ENCODE data around the gene CATSPERZ.
"Not testable (repeated sequence)": the region's sequence is repeated elsewhere in the genome, so short reads cannot be mapped to it uniquely, and the experiment has no call there.

Gene CATSPERZ

DNA sequence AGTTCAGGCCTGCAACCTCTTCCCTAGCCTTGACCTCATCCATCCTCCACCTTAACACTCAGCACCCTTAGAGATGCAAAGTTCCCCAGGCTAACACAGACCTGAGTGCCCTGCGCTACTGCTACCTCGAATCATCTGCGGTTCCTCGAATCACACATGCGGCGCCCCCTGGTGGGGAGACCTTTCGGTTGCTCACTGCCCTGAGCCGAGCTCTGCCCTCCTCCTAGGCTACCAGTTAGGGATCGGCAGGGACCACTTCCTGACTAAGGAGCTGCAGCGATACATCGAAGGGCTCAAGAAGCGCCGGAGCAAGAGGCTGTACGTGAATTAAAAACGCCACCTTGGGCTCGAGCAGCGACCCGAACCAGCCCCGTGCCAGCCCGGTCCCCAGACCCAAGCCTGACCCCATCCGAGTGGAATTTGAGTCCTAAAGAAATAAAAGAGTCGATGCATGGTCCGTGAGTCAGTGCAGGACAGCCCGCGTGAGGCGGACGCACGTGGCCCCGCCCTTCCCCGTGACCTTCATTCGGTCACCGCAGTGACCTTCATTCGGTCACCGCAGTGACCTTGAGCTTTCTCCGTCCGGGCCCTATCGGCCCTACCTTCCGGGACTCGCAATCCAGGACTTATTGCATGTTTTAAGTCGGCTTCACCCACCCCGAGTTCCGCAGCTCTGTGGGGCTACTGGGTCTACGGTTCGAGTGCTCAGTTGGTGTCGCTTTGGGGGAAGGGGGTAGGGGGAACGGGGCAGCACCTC, 4.3 kb downstream of the CATSPERZ start:
- DNase-seq (ENCODE audit: low spot score) = peak; percentile 86

DNA sequence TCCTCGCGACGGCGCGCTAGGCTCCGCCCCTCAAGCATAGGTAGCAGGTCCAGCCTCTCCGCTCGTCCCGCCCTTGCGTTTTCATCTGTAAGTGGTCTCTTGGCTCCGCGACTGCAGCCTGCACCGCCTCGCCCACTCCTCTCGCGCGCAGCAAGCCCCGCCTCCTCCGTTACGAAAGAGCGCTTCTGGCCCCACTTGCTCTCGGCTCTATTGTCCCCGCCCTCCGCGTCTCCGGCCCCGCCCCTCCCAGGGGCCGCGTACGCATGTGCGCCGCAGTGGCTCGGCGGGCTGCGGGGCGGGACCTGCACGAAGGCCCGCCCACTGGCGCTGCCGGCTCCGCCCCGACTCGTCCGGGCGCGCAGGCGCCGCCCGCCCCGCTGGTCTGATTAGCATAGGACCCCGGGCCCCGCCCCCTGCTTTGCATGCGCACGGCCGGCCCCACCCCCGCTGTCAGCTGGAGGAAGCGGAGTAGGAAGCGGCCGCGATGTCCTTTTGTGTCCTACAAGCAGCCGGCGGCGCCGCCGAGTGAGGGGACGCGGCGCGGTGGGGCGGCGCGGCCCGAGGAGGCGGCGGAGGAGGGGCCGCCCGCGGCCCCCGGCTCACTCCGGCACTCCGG, 5.0 kb downstream of the CATSPERZ start, which contains the start of gene ESRRA:
ESRRA (plus strand) TSS at position 450 of the 616 bp plus-strand sequence. CDS start 1,656 bp downstream, outside the sequence.
- peak; percentile 99 for DNase-seq (ENCODE audit: low spot score)

DNA sequence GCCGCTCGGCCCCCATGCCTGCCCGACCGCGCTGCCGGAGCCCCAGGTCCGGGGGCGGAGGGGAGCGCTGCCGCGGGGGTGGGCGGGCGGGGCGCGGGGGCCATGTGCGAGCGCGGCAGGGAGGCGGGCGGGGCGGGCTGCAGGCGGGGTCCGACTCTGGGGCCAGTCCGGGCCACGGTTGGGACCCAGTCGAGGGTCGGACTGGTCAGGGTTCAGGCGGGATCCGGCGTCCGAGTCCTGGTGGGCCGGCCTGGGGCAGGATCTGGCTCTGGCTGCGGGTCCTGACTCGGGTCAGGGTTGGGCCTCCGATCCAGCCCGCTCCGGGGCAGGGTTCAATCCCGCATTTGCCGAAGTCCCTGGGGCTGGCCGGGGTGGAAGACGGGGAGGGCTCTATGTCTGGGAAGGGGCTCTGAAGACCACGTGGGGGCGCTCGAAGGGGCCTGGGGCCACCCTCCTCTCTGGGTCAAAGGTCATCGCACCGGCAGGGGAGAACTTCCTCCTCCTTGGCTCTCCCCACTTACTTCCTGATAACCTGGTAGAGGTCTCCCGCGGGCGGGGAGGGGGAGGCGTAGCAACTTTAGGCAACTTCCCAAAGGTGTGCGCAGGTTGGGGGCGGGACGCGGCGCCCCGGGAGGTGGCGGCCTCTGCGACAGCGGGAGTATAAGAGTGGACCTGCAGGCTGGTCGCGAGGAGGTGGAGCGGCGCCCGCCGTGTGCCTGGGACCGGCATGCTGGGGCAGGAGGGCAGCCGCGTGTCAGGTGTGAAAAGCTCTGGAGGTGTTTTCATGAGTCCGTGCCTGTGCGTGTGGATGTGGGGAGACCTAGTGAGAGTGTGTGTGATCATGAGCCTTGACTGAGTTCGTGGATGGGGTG, 5.8 kb downstream of the CATSPERZ start:
- DNase-seq (ENCODE audit: low spot score) = peak; percentile 32

DNA sequence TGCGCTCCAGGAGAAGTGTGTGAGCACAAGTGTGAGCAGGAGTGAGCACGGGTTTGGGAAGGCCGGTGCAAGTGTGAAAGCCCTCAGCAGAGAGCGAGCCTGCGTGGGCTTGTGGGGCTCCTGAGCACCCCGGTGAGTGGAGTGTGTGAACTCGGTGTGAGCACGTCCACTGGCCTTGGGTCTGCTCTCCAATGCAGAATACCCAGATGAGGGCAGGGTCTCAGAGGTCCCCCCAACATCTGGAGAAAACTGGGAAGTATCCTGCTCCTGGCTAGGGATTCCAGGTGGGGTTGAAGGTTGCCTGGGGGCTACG, 6.4 kb downstream of the CATSPERZ start:
- no peak for DNase-seq (ENCODE audit: low spot score)

DNA sequence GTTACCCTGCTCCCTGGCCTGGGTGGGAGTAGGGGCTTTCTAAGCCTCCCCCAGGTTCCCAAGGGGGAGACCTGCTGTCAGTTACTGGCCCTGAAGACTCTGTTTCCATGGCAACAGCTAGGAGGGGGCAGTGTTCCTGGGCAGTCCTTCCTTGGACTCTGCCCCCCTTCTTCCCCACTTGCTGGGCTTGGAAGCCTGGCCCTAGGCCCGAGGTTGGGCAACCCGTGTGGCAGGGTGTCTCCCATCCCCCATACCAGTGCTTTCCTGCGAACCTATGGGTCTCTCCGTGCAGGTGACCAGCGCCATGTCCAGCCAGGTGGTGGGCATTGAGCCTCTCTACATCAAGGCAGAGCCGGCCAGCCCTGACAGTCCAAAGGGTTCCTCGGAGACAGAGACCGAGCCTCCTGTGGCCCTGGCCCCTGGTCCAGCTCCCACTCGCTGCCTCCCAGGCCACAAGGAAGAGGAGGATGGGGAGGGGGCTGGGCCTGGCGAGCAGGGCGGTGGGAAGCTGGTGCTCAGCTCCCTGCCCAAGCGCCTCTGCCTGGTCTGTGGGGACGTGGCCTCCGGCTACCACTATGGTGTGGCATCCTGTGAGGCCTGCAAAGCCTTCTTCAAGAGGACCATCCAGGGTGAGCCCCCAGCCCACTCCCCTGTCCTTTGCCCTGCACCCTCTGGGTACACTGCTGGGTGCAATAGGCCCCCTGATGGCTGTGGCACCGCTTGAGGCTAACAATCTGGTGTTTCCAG, 6.9 kb downstream of the CATSPERZ start:
- DNase-seq (ENCODE audit: low spot score) = no peak

DNA sequence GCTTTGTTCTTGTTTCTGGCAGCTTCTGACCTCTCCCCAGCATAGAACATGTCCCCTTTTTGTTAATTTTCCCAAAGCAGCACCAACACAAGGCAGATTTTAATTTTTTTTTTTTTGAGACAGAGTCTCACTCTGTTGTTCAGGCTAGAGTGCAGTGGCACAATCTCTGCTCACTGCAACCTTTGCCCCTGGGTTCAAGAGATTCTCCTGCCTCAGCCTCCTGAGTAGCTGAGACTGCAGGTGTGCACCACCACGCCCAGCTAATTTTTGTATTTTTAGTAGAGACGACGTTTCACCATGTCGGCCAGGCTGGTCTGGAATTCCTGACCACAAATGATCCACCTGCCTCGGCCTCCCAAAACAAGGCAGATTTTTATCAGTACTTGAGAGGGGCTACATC, 7.6 kb downstream of the CATSPERZ start:
- not testable (repeated sequence) for DNase-seq (ENCODE audit: low spot score)

DNA sequence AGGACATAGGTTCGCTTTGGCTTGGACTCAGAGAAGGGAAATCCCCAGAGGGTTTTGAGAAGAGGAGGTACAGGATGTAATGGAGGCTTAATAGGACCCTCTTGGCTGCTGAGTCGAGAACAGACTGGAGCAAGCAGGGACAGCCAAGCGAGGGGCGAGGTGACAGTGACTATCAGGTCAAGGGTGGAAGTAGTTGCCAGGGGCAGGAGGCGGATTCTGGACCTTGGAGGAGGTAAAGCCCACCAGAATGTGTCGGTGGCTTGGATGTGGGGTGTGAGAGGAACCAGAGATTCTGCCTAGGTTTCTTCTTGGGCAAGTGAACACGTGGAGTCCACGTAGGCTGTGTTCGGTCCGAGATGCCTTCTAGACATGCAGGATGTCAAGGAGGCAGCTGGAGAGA, 12.8 kb downstream of the CATSPERZ start:
- no peak for DNase-seq (ENCODE audit: low spot score)

DNA sequence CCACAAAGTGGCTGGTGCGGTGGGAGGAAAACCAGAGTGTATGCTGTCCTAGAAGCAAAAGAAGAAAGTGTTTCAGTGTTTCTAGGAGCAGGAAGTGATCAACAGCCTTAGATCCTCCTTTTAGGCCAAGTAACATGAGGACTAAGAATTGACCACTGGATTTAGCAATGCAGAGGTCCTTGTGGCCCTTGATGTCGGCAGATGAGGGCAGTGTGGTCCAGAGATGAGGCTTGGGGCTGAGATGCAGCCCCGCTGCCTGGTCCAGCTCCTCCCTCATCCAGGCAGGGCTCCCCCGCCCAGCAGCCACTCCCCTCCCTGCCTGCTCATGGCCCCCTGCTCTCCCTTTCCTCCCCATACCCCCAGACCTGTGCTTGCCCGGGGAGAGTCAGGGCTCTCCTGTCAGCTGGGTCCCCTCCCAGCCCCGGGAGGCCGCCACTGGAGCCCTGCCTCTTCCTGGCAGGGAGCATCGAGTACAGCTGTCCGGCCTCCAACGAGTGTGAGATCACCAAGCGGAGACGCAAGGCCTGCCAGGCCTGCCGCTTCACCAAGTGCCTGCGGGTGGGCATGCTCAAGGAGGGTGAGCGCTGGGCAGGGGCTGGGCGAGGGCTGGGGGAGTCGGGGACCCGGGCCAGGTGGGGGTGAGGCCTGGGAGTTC, 13.5 kb downstream of the CATSPERZ start:
- no peak for DNase-seq (ENCODE audit: low spot score)

DNA sequence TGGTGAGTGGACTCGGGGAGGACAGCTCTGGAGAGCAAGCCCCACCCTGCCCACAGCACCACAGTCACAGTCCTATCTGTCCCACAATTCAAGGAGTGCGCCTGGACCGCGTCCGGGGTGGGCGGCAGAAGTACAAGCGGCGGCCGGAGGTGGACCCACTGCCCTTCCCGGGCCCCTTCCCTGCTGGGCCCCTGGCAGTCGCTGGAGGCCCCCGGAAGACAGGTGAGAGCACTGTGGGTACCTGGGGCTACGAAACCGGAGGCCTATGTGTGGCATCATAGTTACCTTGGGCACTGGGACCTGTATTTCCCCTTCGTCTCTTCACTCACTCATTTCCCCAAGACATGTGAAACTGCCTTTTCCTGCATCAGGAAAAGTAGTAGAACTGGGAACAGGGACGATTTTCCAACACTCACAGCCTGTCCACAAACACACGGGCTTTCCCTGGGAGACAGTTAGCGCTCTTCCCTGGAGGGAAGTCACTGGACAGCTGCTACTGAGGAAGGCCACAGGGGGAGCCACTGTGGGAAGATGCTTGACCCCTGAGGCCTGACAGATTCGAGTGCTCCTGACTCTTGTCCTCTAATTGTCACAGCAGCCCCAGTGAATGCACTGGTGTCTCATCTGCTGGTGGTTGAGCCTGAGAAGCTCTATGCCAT, 14.1 kb downstream of the CATSPERZ start:
- no peak for DNase-seq (ENCODE audit: low spot score)

DNA sequence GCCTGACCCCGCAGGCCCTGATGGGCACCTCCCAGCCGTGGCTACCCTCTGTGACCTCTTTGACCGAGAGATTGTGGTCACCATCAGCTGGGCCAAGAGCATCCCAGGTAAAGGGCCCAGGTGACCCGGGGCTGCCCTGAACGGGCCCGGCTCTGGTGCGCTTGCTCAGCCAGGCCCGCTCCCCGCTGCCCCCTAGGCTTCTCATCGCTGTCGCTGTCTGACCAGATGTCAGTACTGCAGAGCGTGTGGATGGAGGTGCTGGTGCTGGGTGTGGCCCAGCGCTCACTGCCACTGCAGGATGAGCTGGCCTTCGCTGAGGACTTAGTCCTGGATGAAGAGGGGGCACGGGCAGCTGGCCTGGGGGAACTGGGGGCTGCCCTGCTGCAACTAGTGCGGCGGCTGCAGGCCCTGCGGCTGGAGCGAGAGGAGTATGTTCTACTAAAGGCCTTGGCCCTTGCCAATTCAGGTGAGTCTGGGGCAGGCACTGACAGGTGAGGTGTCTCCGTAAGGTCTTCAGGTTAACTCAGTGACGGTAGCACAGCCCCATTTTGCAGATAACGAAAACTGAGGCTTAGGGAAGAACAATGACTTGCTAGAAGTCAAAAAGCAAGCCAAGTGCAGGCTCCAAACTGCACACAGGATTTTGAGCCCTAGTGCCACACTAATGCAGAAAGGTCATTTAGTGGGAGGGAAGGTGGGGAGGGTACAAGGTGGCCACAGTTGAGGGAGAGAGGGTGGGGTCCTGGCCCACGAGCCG, 14.8 kb downstream of the CATSPERZ start:
- no peak for DNase-seq (ENCODE audit: low spot score)

DNA sequence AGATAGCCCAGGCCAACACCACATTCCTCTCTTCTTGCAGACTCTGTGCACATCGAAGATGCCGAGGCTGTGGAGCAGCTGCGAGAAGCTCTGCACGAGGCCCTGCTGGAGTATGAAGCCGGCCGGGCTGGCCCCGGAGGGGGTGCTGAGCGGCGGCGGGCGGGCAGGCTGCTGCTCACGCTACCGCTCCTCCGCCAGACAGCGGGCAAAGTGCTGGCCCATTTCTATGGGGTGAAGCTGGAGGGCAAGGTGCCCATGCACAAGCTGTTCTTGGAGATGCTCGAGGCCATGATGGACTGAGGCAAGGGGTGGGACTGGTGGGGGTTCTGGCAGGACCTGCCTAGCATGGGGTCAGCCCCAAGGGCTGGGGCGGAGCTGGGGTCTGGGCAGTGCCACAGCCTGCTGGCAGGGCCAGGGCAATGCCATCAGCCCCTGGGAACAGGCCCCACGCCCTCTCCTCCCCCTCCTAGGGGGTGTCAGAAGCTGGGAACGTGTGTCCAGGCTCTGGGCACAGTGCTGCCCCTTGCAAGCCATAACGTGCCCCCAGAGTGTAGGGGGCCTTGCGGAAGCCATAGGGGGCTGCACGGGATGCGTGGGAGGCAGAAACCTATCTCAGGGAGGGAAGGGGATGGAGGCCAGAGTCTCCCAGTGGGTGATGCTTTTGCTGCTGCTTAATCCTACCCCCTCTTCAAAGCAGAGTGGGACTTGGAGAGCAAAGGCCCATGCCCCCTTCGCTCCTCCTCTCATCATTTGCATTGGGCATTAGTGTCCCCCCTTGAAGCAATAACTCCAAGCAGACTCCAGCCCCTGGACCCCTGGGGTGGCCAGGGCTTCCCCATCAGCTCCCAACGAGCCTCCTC, 15.7 kb downstream of the CATSPERZ start:
- DNase-seq (ENCODE audit: low spot score) = not testable (repeated sequence)

DNA sequence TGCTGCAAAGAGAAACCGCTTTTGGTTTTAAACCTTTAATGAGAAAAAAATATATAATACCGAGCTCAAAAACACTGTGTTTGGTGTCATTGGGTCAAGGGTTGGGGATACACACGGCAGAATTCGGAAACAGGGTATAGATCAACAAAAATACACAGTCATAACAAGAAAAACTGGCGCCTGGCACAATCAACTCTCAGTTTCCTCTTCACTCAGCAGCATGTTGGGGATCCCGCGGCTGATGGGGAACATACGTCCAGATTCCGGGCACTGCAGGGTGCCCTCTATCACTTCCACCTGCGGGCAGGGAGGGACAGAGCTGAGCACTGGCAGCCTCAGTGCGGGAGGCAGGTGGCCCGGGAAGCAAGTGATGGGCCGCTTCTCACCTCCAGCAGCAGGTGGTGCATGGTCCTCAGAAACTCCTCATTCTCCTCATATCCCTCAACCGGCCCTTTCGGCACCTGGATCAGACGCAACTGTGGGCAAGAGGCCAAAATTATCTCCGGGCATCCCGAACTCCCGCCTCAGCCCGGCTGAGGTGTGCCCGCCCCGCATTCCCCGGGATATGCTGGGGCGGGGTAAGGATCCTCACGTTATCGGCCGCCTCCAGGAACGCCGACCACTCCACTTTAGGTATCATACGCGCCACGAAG, 16.6 kb downstream of the CATSPERZ start:
- no peak for DNase-seq (ENCODE audit: low spot score)

DNA sequence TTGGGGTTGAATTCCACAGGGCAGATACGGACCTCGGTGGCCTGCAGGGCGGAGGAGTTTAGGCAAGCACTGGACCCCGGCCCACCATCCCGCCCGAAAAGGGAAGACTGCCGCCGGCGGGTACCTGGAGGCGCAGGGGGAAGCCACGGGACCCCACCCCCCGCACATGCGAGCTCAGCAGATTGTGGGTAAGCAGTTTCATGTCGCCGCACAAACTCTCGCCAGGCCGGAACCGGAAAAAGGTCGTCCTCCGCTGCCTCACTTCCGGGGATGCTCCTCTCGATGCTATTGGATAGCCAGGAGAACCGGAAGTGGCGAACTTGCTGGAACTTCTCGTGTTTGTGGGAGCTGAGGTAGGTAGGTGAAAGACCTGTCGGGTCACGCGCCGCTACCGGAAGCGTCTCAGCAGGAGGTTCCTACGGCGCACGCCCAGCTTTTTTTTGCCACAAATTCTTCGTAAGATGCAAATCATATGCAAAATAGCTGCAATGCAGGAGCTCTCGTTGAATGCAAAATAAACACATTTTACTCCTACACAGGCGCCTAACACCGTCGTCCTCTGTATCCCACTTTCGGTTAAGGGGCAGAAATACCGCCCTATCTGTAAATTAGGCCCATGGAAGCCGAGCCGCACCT, 17.3 kb downstream of the CATSPERZ start, which contains the start of gene TRMT112:
TRMT112 (minus strand) TSS at position 235 of the 636 bp plus-strand sequence; CDS start at position 202, 33 bp downstream.
- DNase-seq (ENCODE audit: low spot score) = peak; percentile 87

DNA sequence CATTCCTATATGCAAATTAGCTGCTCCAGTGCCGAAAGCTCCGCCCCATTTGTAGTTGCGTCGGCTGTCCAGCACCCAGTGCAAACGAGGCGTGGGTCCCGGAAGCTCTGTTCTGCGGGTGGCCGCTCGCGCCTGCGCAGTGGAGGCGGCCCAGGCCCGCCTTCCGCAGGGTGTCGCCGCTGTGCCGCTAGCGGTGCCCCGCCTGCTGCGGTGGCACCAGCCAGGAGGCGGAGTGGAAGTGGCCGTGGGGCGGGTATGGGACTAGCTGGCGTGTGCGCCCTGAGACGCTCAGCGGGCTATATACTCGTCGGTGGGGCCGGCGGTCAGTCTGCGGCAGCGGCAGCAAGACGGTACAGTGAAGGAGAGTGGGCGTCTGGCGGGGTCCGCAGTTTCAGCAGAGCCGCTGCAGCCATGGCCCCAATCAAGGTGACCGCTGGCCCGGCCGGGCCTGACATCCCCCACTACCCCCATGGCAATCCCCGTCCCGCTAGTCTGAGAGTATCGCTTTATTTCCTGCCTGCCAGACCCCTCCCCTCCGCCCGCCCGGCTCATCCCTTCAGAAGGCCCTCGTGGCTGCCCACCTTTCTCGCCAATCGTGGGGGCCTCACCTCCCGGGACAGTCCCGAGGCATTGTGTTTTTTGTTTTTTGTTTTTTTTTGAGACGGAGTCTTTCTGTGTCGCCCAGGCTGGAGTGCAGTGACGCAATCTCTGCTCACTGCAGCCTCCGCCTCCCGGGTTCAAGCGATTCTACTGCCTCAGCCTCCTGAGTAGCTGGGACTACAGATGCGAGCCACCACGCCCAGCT, 18.0 kb downstream of the CATSPERZ start, which contains the start of gene PRDX5:
PRDX5 (plus strand) TSS at position 161 of the 805 bp plus-strand sequence; CDS start at position 256, 95 bp downstream.
- peak; percentile 95 for DNase-seq (ENCODE audit: low spot score)

DNA sequence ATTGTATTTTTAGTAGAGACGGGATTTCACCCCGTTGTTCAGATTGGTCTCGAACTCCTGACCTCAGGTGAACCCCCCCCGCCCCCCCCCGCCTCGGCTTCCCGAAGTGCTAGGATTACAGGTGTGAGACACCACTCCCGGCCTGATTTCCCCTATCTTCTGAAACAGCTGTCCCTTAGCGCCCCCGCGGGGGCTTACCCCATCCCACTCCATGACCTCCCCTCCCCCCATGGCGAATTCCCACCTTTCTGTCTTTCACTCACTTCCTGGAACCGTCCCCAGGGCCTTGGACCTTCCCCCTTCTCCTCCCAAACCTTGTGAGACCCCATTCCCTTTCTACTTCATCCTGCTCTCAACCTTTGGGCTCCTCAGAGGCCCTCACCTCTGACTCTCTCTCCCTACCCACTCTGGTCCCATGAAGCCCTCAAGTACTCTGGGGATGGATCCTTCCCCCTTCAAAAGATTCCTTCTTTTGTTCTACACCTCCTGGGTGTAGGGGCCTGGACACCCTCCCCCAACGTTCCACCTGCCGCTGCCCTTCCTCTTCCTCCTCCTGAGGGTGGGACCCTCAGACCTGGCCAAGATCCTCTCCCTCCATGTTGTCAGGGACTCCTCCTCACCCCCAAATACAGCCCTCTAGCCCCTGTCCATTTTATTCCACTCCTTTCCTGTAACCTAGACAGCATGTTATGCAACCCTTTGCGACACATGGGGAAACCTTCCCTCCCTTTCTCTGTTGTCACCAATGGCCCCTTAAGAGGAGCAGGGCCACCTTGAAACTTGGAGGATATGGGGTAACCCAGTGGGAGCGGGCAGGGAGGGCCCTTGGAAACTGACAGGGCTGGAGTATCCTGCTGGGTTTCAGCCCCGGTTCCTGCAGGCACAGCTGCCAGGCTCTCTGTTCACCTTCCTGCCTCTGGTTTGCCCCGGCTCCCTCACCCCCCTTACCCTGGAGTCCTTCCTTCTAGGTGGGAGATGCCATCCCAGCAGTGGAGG, 18.9 kb downstream of the CATSPERZ start:
- no peak for DNase-seq (ENCODE audit: low spot score)

DNA sequence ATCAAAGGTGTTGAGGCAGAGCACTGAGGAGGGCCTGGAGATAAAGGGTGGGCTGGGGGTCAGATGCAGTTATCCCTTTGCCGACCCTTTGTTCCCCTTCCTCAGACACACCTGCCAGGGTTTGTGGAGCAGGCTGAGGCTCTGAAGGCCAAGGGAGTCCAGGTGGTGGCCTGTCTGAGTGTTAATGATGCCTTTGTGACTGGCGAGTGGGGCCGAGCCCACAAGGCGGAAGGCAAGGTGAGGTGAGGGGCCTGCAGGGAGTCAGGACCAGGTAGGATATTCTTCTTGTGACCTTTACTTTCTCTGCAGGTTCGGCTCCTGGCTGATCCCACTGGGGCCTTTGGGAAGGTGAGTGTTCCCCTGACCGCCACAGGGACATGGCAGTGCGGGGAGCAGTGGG, 20.4 kb downstream of the CATSPERZ start:
- DNase-seq (ENCODE audit: low spot score) = no peak
